GM18909 (cell line): ENCODE data around the gene CD200.
"Not testable (repeated sequence)": the region's sequence is repeated elsewhere in the genome, so short reads cannot be mapped to it uniquely, and the experiment has no call there.

ENCODE experiments used
- ATAC-seq: cut with Tn5 transposase; IDR thresholded peaks from one replicate; pipeline ENCODE4 v1.9.1; 2021; ENCODE audit warnings: mild to moderate bottlenecking; ENCODE audit not compliant: unreplicated experiment, poor library complexity

CD200 gene

GRCh38 chr3:112381673-112382542, 49.0 kb downstream of the CD200 start:
- ATAC-seq: no peak

- ATAC-seq: no peak
These were observed 49.7 kb downstream of the CD200 start for GRCh38 chr3:112382543-112383160.

DNA sequence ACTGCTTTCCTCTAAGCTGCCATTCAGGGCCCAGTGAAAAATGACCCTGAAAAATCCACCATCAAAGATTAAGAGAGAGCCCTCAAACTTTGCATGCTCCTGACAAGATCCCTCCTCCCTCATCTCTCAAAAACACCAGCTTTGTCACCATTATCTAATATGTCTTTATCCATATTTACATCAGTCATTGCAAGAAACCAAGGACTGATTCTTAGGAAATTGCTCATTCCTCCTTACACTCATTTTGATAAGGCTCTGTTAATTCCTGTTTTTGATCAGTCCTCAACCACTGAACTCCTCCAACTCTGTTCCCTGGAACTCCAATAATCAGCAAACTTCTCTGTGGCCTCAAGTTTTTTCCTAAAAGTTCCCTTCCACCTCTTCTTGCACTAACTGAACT, 51.8 kb downstream of the CD200 start:
- ATAC-seq: no peak

DNA sequence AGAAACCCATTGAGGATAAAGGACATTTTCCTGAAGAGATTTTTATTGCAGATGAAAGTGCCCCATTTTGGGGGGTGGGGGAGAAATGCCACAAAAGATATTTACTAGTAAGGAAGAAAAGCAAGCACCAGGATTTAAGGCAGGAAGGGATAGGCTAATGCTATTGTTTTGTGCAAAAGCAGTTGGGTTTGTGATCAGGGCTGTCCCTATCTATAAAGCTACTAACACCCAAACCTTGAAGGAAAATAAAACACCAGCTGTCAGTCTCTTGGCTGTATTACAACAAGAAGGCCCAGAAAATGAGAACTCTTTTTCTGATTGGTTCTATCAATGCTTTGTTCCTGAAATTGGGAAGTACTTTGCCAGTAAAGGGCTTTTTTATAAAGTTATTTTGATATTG, 56.0 kb downstream of the CD200 start:
- no peak for ATAC-seq

DNA sequence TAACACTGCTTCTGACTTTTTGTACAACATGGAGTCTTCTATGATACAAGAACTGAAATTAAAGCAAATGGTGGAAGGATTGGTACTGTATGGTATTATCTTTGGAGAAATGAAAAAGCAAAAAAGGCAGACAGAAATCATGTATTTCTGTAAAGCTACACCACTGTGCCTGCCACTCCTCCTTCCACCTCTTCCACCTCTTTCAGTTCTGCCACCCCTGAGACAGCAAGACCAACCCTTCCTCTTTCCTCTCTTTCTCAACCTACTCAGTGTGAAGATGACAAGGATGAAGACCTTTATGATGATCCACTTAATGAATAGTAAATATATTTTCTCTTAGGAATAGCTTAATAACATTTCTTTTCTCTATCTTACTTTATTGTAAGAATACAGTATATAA, 57.0 kb downstream of the CD200 start:
- ATAC-seq: no peak

- no peak for ATAC-seq
These were observed 58.1 kb downstream of the CD200 start for GRCh38 chr3:112390783-112391641.

GRCh38 chr3:112391648-112392047, 58.7 kb downstream of the CD200 start:
- no peak for ATAC-seq

GRCh38 chr3:112392393-112393359, 59.7 kb downstream of the CD200 start:
- ATAC-seq: no peak

DNA sequence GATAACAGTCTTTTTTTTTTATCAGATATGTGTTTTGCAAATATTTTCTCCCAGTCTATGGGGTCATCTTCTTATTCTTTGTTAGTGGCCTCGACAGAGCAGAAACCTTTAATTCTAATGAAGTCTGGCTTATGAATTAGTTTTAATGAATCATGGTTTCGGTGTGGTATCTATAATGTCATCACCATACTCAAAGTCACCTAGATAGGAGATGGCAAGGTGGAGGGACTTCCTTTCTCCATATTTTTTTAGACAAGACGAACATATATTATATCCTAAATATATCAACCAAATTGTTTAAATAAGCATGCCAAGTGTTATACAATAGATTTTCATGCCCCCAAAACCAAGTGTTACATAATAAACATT, 60.4 kb downstream of the CD200 start:
- ATAC-seq: no peak

- ATAC-seq: no peak
These were observed 61.2 kb downstream of the CD200 start for GRCh38 chr3:112394003-112394640.

DNA sequence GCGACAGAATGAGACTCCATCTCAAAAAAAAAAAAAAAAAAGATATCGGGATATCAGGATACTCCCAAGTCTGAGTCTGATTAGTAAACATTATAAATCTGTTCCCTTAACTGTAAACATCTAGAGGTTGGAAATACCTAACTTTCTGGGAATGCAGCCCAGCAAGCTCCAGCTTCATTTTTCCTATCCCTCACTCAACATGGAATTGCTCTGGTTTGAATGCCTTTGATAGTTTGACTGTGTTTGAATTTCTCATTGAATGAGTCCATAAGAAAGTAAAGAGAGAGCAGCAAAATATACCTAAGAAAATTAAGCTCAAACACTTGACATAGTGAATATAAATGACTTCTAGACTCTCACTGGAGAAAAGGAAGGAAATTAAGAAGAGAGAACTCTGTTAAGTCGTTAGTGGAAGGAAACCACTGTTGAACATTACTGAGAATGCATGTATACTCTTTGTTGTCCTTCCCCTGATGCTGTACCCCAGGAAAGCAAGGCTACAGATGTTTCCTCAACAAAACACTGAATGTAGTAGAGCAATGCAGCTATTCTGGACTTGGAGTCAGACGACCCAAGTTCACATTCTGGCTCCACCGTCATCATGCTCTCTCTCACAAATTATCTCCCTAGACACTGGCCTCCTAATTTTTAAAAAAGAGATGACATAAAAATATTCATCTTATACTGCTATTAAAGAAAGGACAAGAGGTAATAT, 62.4 kb downstream of the CD200 start:
- no peak for ATAC-seq

GRCh38 chr3:112395896-112396290, 62.9 kb downstream of the CD200 start:
- ATAC-seq: no peak

DNA sequence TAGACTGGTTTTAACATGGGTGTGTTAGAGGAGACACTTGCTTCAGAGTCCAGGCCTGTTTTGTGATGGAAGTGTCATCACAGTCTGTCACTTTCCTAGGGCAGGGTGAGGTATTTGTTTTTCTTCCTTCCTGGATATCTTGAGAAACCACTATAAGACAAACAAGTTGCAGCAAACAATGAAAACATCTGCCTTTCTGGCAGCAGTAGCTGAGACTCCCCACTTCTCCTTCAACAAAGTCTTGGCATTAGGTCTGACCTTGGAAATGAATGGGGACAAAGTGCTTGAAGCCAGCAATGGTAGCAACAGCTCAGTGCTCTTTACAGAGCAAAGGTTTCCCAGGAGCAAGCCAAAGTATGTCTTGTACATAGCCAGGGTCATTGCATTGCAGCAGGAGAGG, 64.6 kb downstream of the CD200 start:
- no peak for ATAC-seq

DNA sequence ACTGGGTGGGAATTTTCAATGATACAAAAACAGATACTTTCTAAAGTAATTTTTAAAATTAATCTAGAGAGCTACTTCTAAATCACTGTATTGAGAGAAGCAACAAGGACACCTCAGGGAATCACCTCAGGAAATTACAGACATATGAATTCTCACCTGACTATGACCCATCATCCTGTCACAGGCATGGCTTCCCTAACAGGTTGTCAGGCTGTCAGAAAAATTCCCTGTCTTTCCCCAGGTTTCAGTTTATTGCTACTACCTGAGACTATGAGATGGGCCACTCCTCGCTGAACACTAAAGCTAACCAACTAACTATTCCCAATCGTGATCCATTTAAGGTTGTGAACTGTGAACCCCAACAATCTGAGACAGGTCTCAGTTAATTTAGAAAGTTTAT, 66.1 kb downstream of the CD200 start:
- no peak for ATAC-seq

- ATAC-seq: not testable (repeated sequence)
These were observed 66.6 kb downstream of the CD200 start for GRCh38 chr3:112399554-112399953.

- not testable (repeated sequence) for ATAC-seq
These were observed 67.4 kb downstream of the CD200 start for GRCh38 chr3:112400317-112400716.

DNA sequence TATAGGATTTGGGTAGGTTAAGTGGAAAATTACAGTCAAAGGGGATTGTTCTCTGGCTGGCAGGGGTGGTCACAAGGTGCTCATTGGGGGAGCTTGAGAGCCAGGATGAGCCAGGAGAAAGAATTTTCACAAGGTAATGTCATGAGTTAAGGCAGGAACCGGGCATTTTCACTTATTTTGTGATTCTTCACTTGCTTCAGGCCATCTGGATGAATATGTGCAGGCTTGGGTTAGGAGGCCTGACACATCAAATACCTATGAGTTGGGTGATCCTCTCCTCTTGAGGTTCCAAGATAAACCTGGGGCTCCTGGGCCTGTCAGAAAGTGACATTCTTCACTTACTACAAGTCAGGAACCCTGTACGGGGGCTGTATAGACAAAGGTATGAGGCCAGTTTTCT, 68.7 kb downstream of the CD200 start:
- no peak for ATAC-seq

- no peak for ATAC-seq
These were observed 70.1 kb downstream of the CD200 start for GRCh38 chr3:112403103-112403502.
